ENCODE data around the gene ACBD4. TPM values are rescaled to one million over a fixed set of nuclear protein-coding genes. Genes with fewer than 3 reads are reported as not detected.

Gene ACBD4
- total RNA-seq, 1 donor from 2014 or later = 3.9 TPM

- H3K4me3 ChIP-seq (ENCODE audit: insufficient read depth, low read depth, low read length) = no peak overlapping the region
- Mint-ChIP-seq H3K9me3 (ENCODE audit: unreplicated experiment) (no peaks in the 10 kb centered on the region), H3K27me3 (ENCODE audit: low read depth, unreplicated experiment) (no peaks in the 10 kb centered on the region), H3K4me3 (ENCODE audit: unreplicated experiment) (no peak overlapping the region), H3K4me1 (ENCODE audit: low read depth, unreplicated experiment) (peaks cover 5% of the 10 kb centered on the region), H3K36me3 (ENCODE audit: low read depth, unreplicated experiment) (no peaks in the 10 kb centered on the region), H3K27ac (ENCODE audit: unreplicated experiment) (no peak overlapping the region)
- DNase-seq (ENCODE audit: low read depth) (no peak), FAIRE-seq (no peak)
- H3K36me3 ChIP-seq (ENCODE audit: insufficient read depth, low read length) = no peaks in the 10 kb centered on the region
- no peak overlapping the region for H3K9ac ChIP-seq (ENCODE audit: low read length)
- no peaks in the 10 kb centered on the region for H3K4me1 ChIP-seq (ENCODE audit: insufficient read depth, low read length)
- TF ChIP-seq CTCF (IDR thresholded peaks at IDR 0.05; ENCODE audit: insufficient read depth, low read depth, low read length) (no peak), EZH2 (IDR thresholded peaks at IDR 0.05; ENCODE audit: insufficient read depth, low read length) (no peak)
- H3K79me2 ChIP-seq (ENCODE audit: insufficient read depth, low read length) = no peaks in the 10 kb centered on the region
- H3K4me2 ChIP-seq (ENCODE audit: low read length) = no peak overlapping the region
- no peak overlapping the region for H2AFZ ChIP-seq (ENCODE audit: low read depth, low read length)
- H4K20me1 ChIP-seq (ENCODE audit: insufficient read depth, low read length) = no peaks in the 10 kb centered on the region
- H3K27me3 ChIP-seq (ENCODE audit: insufficient read depth, low read length) = no peaks in the 10 kb centered on the region
- H3K27ac ChIP-seq (ENCODE audit: low read depth, low read length) = no peak overlapping the region
- no peaks in the 10 kb centered on the region for H3K9me3 ChIP-seq (ENCODE audit: insufficient read depth, low read depth, low read length)
These were observed 48.7 kb downstream of the ACBD4 start for GRCh38 chr17:45184144-45184543.

- TF ChIP-seq CTCF (IDR thresholded peaks at IDR 0.05; ENCODE audit: insufficient read depth, low read depth, low read length) (no peak), EZH2 (IDR thresholded peaks at IDR 0.05; ENCODE audit: insufficient read depth, low read length) (no peak)
- no peaks in the 10 kb centered on the region for H3K27me3 Mint-ChIP-seq (ENCODE audit: low read depth, unreplicated experiment)
- no peaks in the 10 kb centered on the region for H3K36me3 Mint-ChIP-seq (ENCODE audit: low read depth, unreplicated experiment)
- Histone ChIP-seq H3K36me3 (ENCODE audit: insufficient read depth, low read length) (no peaks in the 10 kb centered on the region), H3K4me3 (ENCODE audit: insufficient read depth, low read depth, low read length) (no peak overlapping the region), H3K27me3 (ENCODE audit: insufficient read depth, low read length) (no peaks in the 10 kb centered on the region), H3K9ac (ENCODE audit: low read length) (no peak overlapping the region), H2AFZ (ENCODE audit: low read depth, low read length) (no peak overlapping the region), H3K4me2 (ENCODE audit: low read length) (no peak overlapping the region), H3K27ac (ENCODE audit: low read depth, low read length) (no peak overlapping the region), H3K79me2 (ENCODE audit: insufficient read depth, low read length) (no peaks in the 10 kb centered on the region), H3K9me3 (ENCODE audit: insufficient read depth, low read depth, low read length) (no peaks in the 10 kb centered on the region), H3K4me1 (ENCODE audit: insufficient read depth, low read length) (no peaks in the 10 kb centered on the region), H4K20me1 (ENCODE audit: insufficient read depth, low read length) (no peaks in the 10 kb centered on the region)
- H3K9me3 Mint-ChIP-seq (ENCODE audit: unreplicated experiment) = no peaks in the 10 kb centered on the region
- FAIRE-seq (no peak), DNase-seq (ENCODE audit: low read depth) (no peak)
- no peak overlapping the region for H3K27ac Mint-ChIP-seq (ENCODE audit: unreplicated experiment)
- H3K4me3 Mint-ChIP-seq (ENCODE audit: unreplicated experiment) = no peak overlapping the region
- H3K4me1 Mint-ChIP-seq (ENCODE audit: low read depth, unreplicated experiment) = peaks cover 5% of the 10 kb centered on the region
These were observed 51.4 kb downstream of the ACBD4 start for GRCh38 chr17:45186801-45187354.

GRCh38 chr17:45189009-45189408 is 53.5 kb downstream of the ACBD4 start:
- no peak for DNase-seq (ENCODE audit: low read depth)
- H3K4me3 ChIP-seq (ENCODE audit: insufficient read depth, low read depth, low read length) = no peak overlapping the region
- FAIRE-seq = no peak
- H3K4me2 ChIP-seq (ENCODE audit: low read length) = no peak overlapping the region
- Mint-ChIP-seq H3K27me3 (ENCODE audit: low read depth, unreplicated experiment) (peaks cover 2% of the 10 kb centered on the region), H3K4me3 (ENCODE audit: unreplicated experiment) (no peak overlapping the region), H3K9me3 (ENCODE audit: unreplicated experiment) (no peaks in the 10 kb centered on the region), H3K27ac (ENCODE audit: unreplicated experiment) (no peak overlapping the region), H3K4me1 (ENCODE audit: low read depth, unreplicated experiment) (peaks cover 3% of the 10 kb centered on the region), H3K36me3 (ENCODE audit: low read depth, unreplicated experiment) (no peaks in the 10 kb centered on the region)
- no peaks in the 10 kb centered on the region for H3K79me2 ChIP-seq (ENCODE audit: insufficient read depth, low read length)
- TF ChIP-seq CTCF (IDR thresholded peaks at IDR 0.05; ENCODE audit: insufficient read depth, low read depth, low read length) = no peak
- TF ChIP-seq EZH2 (IDR thresholded peaks at IDR 0.05; ENCODE audit: insufficient read depth, low read length) = no peak
- no peak overlapping the region for H3K27ac ChIP-seq (ENCODE audit: low read depth, low read length)
- H3K9me3 ChIP-seq (ENCODE audit: insufficient read depth, low read depth, low read length) = no peaks in the 10 kb centered on the region
- H2AFZ ChIP-seq (ENCODE audit: low read depth, low read length) = no peak overlapping the region
- no peaks in the 10 kb centered on the region for H3K4me1 ChIP-seq (ENCODE audit: insufficient read depth, low read length)
- H3K36me3 ChIP-seq (ENCODE audit: insufficient read depth, low read length) = no peaks in the 10 kb centered on the region
- no peaks in the 10 kb centered on the region for H3K27me3 ChIP-seq (ENCODE audit: insufficient read depth, low read length)
- H4K20me1 ChIP-seq (ENCODE audit: insufficient read depth, low read length) = no peaks in the 10 kb centered on the region
- H3K9ac ChIP-seq (ENCODE audit: low read length) = no peak overlapping the region
